Mucosa of rectum (tissue), 2 donors: ENCODE measurements around the gene C19orf47.
"Not testable (repeated sequence)": the region's sequence is repeated elsewhere in the genome, so short reads cannot be mapped to it uniquely, and the experiment has no call there.

ENCODE experiments used
- H3K27ac ChIP-seq, 2 donors: one replicate each; pipeline ENCODE4 v1.7.0; 2013; ENCODE audit warnings: inconsistent platforms in 2 of 2, low read depth in 2 of 2, low read length in 2 of 2
- H3K27me3 ChIP-seq, 2 donors: one replicate each; pipeline ENCODE4 v1.7.0; 2013; ENCODE audit warnings: low read length in 2 of 2; ENCODE audit not compliant: control insufficient read depth in 2 of 2, insufficient read depth in 2 of 2
- H3K36me3 ChIP-seq, 2 donors: one replicate each; pipeline ENCODE4 v1.7.0; 2013; ENCODE audit warnings: low read length in 2 of 2; ENCODE audit not compliant: control insufficient read depth in 2 of 2, insufficient read depth in 2 of 2
- H3K4me1 ChIP-seq, 2 donors: one replicate each; pipeline ENCODE4 v1.7.0; 2013; ENCODE audit warnings: low read length in 2 of 2, mild to moderate bottlenecking in 1 of 2; ENCODE audit not compliant: control insufficient read depth in 2 of 2, insufficient read depth in 2 of 2
- H3K4me3 ChIP-seq, 2 donors: one replicate each; pipeline ENCODE4 v1.7.0; 2013; ENCODE audit warnings: low read length in 2 of 2
- H3K9ac ChIP-seq, 2 donors: one replicate each; pipeline ENCODE4 v1.7.0; 2013; ENCODE audit warnings: low read length in 2 of 2, low read depth in 1 of 2, mild to moderate bottlenecking in 1 of 2
- H3K9me3 ChIP-seq, 2 donors: one replicate each; pipeline ENCODE4 v1.7.0; 2013; ENCODE audit warnings: low read length in 2 of 2; ENCODE audit not compliant: control insufficient read depth in 2 of 2
- donor health status: healthy.
- donor health status: Normal muscosa, but diverticular disease.

The C19orf47 gene

GRCh38 chr19:40335101-40335500 is 13.1 kb downstream of the C19orf47 start:
- no peaks in the 10 kb centered on the region for H3K27me3 ChIP-seq
- no peak overlapping the region for H3K9ac ChIP-seq
- peaks cover 27 to 38% of the 10 kb centered on the region in 2 donors for H3K36me3 ChIP-seq
- no peaks in the 10 kb centered on the region for H3K9me3 ChIP-seq
- no peaks in the 10 kb centered on the region for H3K4me1 ChIP-seq
- H3K4me3 ChIP-seq: no peak overlapping the region
- H3K27ac ChIP-seq: no peak overlapping the region

- not testable (repeated sequence) for H3K27me3 ChIP-seq, H3K9me3 ChIP-seq, H3K4me1 ChIP-seq, H3K27ac ChIP-seq, H3K9ac ChIP-seq, H3K4me3 ChIP-seq
- peaks cover 40 to 45% of the 10 kb centered on the region in 2 donors for H3K36me3 ChIP-seq
These were observed 15.1 kb downstream of the C19orf47 start for GRCh38 chr19:40333083-40333482.

GRCh38 chr19:40332669-40333068 is 15.5 kb downstream of the C19orf47 start:
- Histone ChIP-seq H3K27ac (no peak overlapping the region), H3K9ac (no peak overlapping the region), H3K36me3 (peaks cover 40 to 46% of the 10 kb centered on the region in 2 donors), H3K4me1 (no peaks in the 10 kb centered on the region), H3K27me3 (no peaks in the 10 kb centered on the region), H3K9me3 (no peaks in the 10 kb centered on the region), H3K4me3 (no peak overlapping the region)

GRCh38 chr19:40331052-40331451 is 17.1 kb downstream of the C19orf47 start:
- Histone ChIP-seq H3K36me3 (peaks cover 45 to 55% of the 10 kb centered on the region in 2 donors), H3K4me3 (no peak overlapping the region), H3K9me3 (no peaks in the 10 kb centered on the region), H3K4me1 (no peaks in the 10 kb centered on the region), H3K9ac (no peak overlapping the region), H3K27ac (no peak overlapping the region), H3K27me3 (no peaks in the 10 kb centered on the region)

- Histone ChIP-seq H3K9ac (no peak overlapping the region), H3K4me3 (no peak overlapping the region), H3K36me3 (peaks cover 64 to 70% of the 10 kb centered on the region in 2 donors), H3K27ac (no peak overlapping the region), H3K4me1 (no peaks in the 10 kb centered on the region), H3K27me3 (no peaks in the 10 kb centered on the region), H3K9me3 (no peaks in the 10 kb centered on the region)
These were observed 22.0 kb downstream of the C19orf47 start for GRCh38 chr19:40326201-40326600.

- no peaks in the 10 kb centered on the region for H3K4me1 ChIP-seq
- H3K9ac ChIP-seq: no peak overlapping the region
- H3K9me3 ChIP-seq: no peaks in the 10 kb centered on the region
- H3K27ac ChIP-seq: no peak overlapping the region
- no peak overlapping the region for H3K4me3 ChIP-seq
- H3K36me3 ChIP-seq: peaks cover 56 to 66% of the 10 kb centered on the region in 2 donors
- H3K27me3 ChIP-seq: no peaks in the 10 kb centered on the region
These were observed 24.5 kb downstream of the C19orf47 start for GRCh38 chr19:40323705-40324104.

- Histone ChIP-seq H3K9ac (no peak overlapping the region), H3K27me3 (no peaks in the 10 kb centered on the region), H3K27ac (no peak overlapping the region), H3K4me1 (no peaks in the 10 kb centered on the region), H3K9me3 (no peaks in the 10 kb centered on the region), H3K4me3 (no peak overlapping the region), H3K36me3 (peaks cover 52 to 59% of the 10 kb centered on the region in 2 donors)
These were observed 25.1 kb downstream of the C19orf47 start for GRCh38 chr19:40322951-40323615.

- Histone ChIP-seq H3K4me1 (no peaks in the 10 kb centered on the region), H3K9me3 (no peaks in the 10 kb centered on the region), H3K27ac (no peak overlapping the region), H3K9ac (no peak overlapping the region), H3K27me3 (no peaks in the 10 kb centered on the region), H3K4me3 (no peak overlapping the region), H3K36me3 (peaks cover 51 to 52% of the 10 kb centered on the region in 2 donors)
These were observed 26.0 kb downstream of the C19orf47 start for GRCh38 chr19:40322271-40322610.

- Histone ChIP-seq H3K36me3 (peaks cover 50 to 52% of the 10 kb centered on the region in 2 donors), H3K27me3 (no peaks in the 10 kb centered on the region), H3K4me1 (no peaks in the 10 kb centered on the region), H3K4me3 (no peak overlapping the region), H3K27ac (no peak overlapping the region), H3K9me3 (no peaks in the 10 kb centered on the region), H3K9ac (no peak overlapping the region)
These were observed 26.5 kb downstream of the C19orf47 start for GRCh38 chr19:40321566-40322270.

GRCh38 chr19:40321076-40321475 is 27.1 kb downstream of the C19orf47 start:
- Histone ChIP-seq H3K9me3 (no peaks in the 10 kb centered on the region), H3K9ac (no peak overlapping the region), H3K4me3 (no peak overlapping the region), H3K4me1 (no peaks in the 10 kb centered on the region), H3K27ac (no peak overlapping the region), H3K27me3 (no peaks in the 10 kb centered on the region), H3K36me3 (peaks cover 46% of the 10 kb centered on the region in 2 donors)
